ENCODE measurements around the gene GOLGA8K. TPM values are rescaled to one million over a fixed set of nuclear protein-coding genes. Genes with fewer than 3 reads are reported as not detected.
"Not testable (repeated sequence)": the region's sequence is repeated elsewhere in the genome, so short reads cannot be mapped to it uniquely, and the experiment has no call there.

GOLGA8K gene
- total RNA-seq, 1 experiment from 2014 or later, result 0.85 TPM

DNA sequence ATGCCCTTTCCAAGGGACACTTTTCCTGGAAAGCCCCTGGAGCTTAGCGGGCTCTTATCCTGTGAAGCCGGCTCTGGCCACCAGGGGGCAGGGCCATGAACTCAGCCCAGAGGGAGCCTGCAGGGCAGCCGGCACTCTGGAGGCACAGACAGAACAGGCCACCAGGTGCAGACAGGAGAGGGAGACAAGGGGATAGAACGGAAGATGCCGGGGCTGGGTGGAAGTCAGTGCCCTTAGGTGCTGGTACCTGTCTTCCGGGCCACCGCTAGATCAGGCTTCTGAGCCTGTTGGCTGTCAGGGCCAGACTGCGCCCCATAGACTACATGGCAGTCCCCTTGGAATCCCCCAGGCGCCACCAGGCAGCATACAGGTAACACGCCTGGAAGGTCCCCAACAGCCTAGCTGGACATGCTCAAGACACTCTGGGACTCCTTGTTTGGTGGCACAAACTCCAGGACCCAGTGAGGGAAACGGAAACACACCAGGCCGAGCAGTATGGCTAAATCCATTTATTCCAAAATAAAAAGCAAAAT, 37.4 kb upstream of the GOLGA8K start:
- not testable (repeated sequence) for H3K14ac ChIP-seq (ENCODE audit: insufficient read depth, low read length); H3K9me3 ChIP-seq (ENCODE audit: control insufficient read depth, low read depth, low read length); H4K20me1 ChIP-seq (ENCODE audit: control insufficient read depth, insufficient read depth, insufficient read length); H3K4me1 Mint-ChIP-seq; H2AK5ac ChIP-seq (ENCODE audit: insufficient read length, low read length); H3K18ac ChIP-seq (ENCODE audit: insufficient read length, low read depth, low read length); H3K36me3 Mint-ChIP-seq (ENCODE audit: insufficient read depth in 1 of 3, low read depth in 3 of 3); H4K5ac ChIP-seq (ENCODE audit: insufficient read length, low read depth, low read length); H3K27ac ChIP-seq (ENCODE audit: insufficient read length, low read depth, low read length); H3K4me1 ChIP-seq (ENCODE audit: insufficient read depth, low read length); H2BK12ac ChIP-seq (ENCODE audit: insufficient read length, low read depth, low read length); H3K79me1 ChIP-seq (ENCODE audit: insufficient read depth, low read depth, low read length, poor library complexity, severe bottlenecking); H3K27me3 ChIP-seq (ENCODE audit: insufficient read depth, low read length); H3K27me3 Mint-ChIP-seq (ENCODE audit: low read depth); H3K79me2 ChIP-seq (ENCODE audit: insufficient read depth, low read length); H3K56ac ChIP-seq (ENCODE audit: insufficient read length, low read depth, low read length); H2BK5ac ChIP-seq (ENCODE audit: insufficient read length, low read length); H4K8ac ChIP-seq (replicated peaks; ENCODE audit: insufficient read length, low read depth, low read length); H2AFZ ChIP-seq (ENCODE audit: low read length); H3T11ph ChIP-seq (ENCODE audit: low read length); H3K9ac ChIP-seq (ENCODE audit: extremely low read depth, insufficient read length, low read length); H3K4me3 Mint-ChIP-seq; H3K23ac ChIP-seq (ENCODE audit: insufficient read length, low read depth, low read length); H4K91ac ChIP-seq (ENCODE audit: insufficient read length, low read depth, low read length); H3K27ac Mint-ChIP-seq; DNase-seq; H3K4me2 ChIP-seq (ENCODE audit: insufficient read depth, insufficient read length, low read length); H3K4ac ChIP-seq (ENCODE audit: low read depth, low read length); H3K9me3 Mint-ChIP-seq; H3K23me2 ChIP-seq (ENCODE audit: insufficient read length, low read depth, low read length, poor library complexity, severe bottlenecking); H2BK15ac ChIP-seq (ENCODE audit: low read depth, low read length); H2BK20ac ChIP-seq (ENCODE audit: low read depth, low read length, poor library complexity, severe bottlenecking); H2BK120ac ChIP-seq (ENCODE audit: low read depth, low read length, poor library complexity, severe bottlenecking)
- TF ChIP-seq, protein P1, sequence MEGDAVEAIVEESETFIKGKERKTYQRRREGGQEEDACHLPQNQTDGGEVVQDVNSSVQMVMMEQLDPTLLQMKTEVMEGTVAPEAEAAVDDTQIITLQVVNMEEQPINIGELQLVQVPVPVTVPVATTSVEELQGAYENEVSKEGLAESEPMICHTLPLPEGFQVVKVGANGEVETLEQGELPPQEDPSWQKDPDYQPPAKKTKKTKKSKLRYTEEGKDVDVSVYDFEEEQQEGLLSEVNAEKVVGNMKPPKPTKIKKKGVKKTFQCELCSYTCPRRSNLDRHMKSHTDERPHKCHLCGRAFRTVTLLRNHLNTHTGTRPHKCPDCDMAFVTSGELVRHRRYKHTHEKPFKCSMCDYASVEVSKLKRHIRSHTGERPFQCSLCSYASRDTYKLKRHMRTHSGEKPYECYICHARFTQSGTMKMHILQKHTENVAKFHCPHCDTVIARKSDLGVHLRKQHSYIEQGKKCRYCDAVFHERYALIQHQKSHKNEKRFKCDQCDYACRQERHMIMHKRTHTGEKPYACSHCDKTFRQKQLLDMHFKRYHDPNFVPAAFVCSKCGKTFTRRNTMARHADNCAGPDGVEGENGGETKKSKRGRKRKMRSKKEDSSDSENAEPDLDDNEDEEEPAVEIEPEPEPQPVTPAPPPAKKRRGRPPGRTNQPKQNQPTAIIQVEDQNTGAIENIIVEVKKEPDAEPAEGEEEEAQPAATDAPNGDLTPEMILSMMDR (conservative IDR thresholded peaks at IDR 0.05), result peak; percentile 24; the same call in 2 of the 3 replicates
- no CpG with 5 or more reads among the region's 12 CpGs for WGBS (ENCODE audit: extremely low coverage, insufficient read length, low lambda C conversion rate)

- not testable (repeated sequence) for H2BK5ac ChIP-seq (ENCODE audit: insufficient read length, low read length); H3K14ac ChIP-seq (ENCODE audit: insufficient read depth, low read length); H2AFZ ChIP-seq (ENCODE audit: low read length); H3K27ac Mint-ChIP-seq; DNase-seq; H4K20me1 ChIP-seq (ENCODE audit: control insufficient read depth, insufficient read depth, insufficient read length); H3K9me3 Mint-ChIP-seq; H4K8ac ChIP-seq (replicated peaks; ENCODE audit: insufficient read length, low read depth, low read length); H3K4me3 Mint-ChIP-seq; H2BK20ac ChIP-seq (ENCODE audit: low read depth, low read length, poor library complexity, severe bottlenecking); H2BK15ac ChIP-seq (ENCODE audit: low read depth, low read length); H3K27me3 Mint-ChIP-seq (ENCODE audit: low read depth); H4K91ac ChIP-seq (ENCODE audit: insufficient read length, low read depth, low read length); H3K18ac ChIP-seq (ENCODE audit: insufficient read length, low read depth, low read length); H3K27me3 ChIP-seq (ENCODE audit: insufficient read depth, low read length); H3K9ac ChIP-seq (ENCODE audit: extremely low read depth, insufficient read length, low read length); H3K4me1 ChIP-seq (ENCODE audit: insufficient read depth, low read length); H4K5ac ChIP-seq (ENCODE audit: insufficient read length, low read depth, low read length); H2BK12ac ChIP-seq (ENCODE audit: insufficient read length, low read depth, low read length); H2BK120ac ChIP-seq (ENCODE audit: low read depth, low read length, poor library complexity, severe bottlenecking); H3K4ac ChIP-seq (ENCODE audit: low read depth, low read length); H3K56ac ChIP-seq (ENCODE audit: insufficient read length, low read depth, low read length); H3K79me1 ChIP-seq (ENCODE audit: insufficient read depth, low read depth, low read length, poor library complexity, severe bottlenecking); H2AK5ac ChIP-seq (ENCODE audit: insufficient read length, low read length); H3K9me3 ChIP-seq (ENCODE audit: control insufficient read depth, low read depth, low read length); H3K79me2 ChIP-seq (ENCODE audit: insufficient read depth, low read length); H3K23ac ChIP-seq (ENCODE audit: insufficient read length, low read depth, low read length); H3T11ph ChIP-seq (ENCODE audit: low read length); H3K36me3 Mint-ChIP-seq (ENCODE audit: insufficient read depth in 1 of 3, low read depth in 3 of 3); H3K23me2 ChIP-seq (ENCODE audit: insufficient read length, low read depth, low read length, poor library complexity, severe bottlenecking); H3K27ac ChIP-seq (ENCODE audit: insufficient read length, low read depth, low read length); H3K4me1 Mint-ChIP-seq; H3K4me2 ChIP-seq (ENCODE audit: insufficient read depth, insufficient read length, low read length)
- WGBS (ENCODE audit: extremely low coverage, insufficient read length, low lambda C conversion rate), result no CpG with 5 or more reads among the region's 73 CpGs
Measured at GRCh38 chr15:32434102-32434963, 31.2 kb upstream of the GOLGA8K start.
